ENCODE data around the gene SHQ1. TPM values are rescaled to one million over a fixed set of nuclear protein-coding genes. Genes with fewer than 3 reads are reported as not detected.

SHQ1 gene
- total and polyA plus RNA-seq, 9 donors: 6.6 to 30.0 (median 14.8) TPM

- TF ChIP-seq CTCF (IDR thresholded peaks at IDR 0.05) (no peak), POLR2A (IDR thresholded peaks at IDR 0.05) (no peak), EP300 (IDR thresholded peaks at IDR 0.05) (no peak)
- intact Hi-C loops (cut with DNase I): loop anchor here in 2 of 4 donors (10.0 kb wide), 3 partner anchors 209 to 239 kb away; no protein-coding TSS in a partner anchor
These were observed 2.1 kb downstream of the SHQ1 start for GRCh38 chr3:72846166-72846565.

GRCh38 chr3:72844436-72844993 is 3.7 kb downstream of the SHQ1 start:
- TF ChIP-seq CTCF (IDR thresholded peaks at IDR 0.05) (no peak), POLR2A (IDR thresholded peaks at IDR 0.05) (no peak), EP300 (IDR thresholded peaks at IDR 0.05) (no peak)
- no peak overlapping the region for H3K27ac ChIP-seq
- no peak overlapping the region for H3K4me3 ChIP-seq
- no peak for DNase-seq
- intact Hi-C loops (cut with DNase I): loop anchor here in 2 of 4 donors (10.0 kb wide), 3 partner anchors 210 to 240 kb away; no protein-coding TSS in a partner anchor
- H3K27me3 ChIP-seq: no peaks in the 10 kb centered on the region
- H3K36me3 ChIP-seq: no peaks in the 10 kb centered on the region
- peaks cover 6% of the 10 kb centered on the region for H3K4me1 ChIP-seq (ENCODE audit: insufficient read depth)
- H3K9me3 ChIP-seq: no peaks in the 10 kb centered on the region
- WGBS, 3 donors: 86 to 92% (median 86%) methylated on average over 1 of the region's 1 CpG

More at GRCh38 chr3:72846166-72846565, 2.1 kb downstream of the SHQ1 start:
- no peaks in the 10 kb centered on the region for H3K27me3 ChIP-seq
- WGBS, 3 donors: 93 to 95% (median 95%) methylated on average over 10 of the region's 10 CpGs
- no peak for DNase-seq
- H3K36me3 ChIP-seq: no peaks in the 10 kb centered on the region
- H3K27ac ChIP-seq: no peak overlapping the region
- peaks cover 6% of the 10 kb centered on the region for H3K4me1 ChIP-seq (ENCODE audit: insufficient read depth)
- no peak overlapping the region for H3K4me3 ChIP-seq
- H3K9me3 ChIP-seq: no peaks in the 10 kb centered on the region

- no peaks in the 10 kb centered on the region for H3K36me3 ChIP-seq
- DNase-seq: no peak
- H3K27ac ChIP-seq: no peak overlapping the region
- H3K9me3 ChIP-seq: no peaks in the 10 kb centered on the region
- no peak overlapping the region for H3K4me3 ChIP-seq
- intact Hi-C loops (cut with DNase I): no loop called here
- H3K27me3 ChIP-seq: no peaks in the 10 kb centered on the region
- H3K4me1 ChIP-seq (ENCODE audit: insufficient read depth): no peaks in the 10 kb centered on the region
- TF ChIP-seq CTCF (IDR thresholded peaks at IDR 0.05) (no peak), EP300 (IDR thresholded peaks at IDR 0.05) (no peak), POLR2A (IDR thresholded peaks at IDR 0.05) (no peak)
- 94 to 95% (median 94%) methylated on average over 3 of the region's 3 CpGs for WGBS, 3 donors
These were observed 9.2 kb downstream of the SHQ1 start for GRCh38 chr3:72839057-72839456.

- Histone ChIP-seq H3K36me3 (no peaks in the 10 kb centered on the region), H3K27me3 (no peaks in the 10 kb centered on the region), H3K9me3 (no peaks in the 10 kb centered on the region), H3K4me1 (ENCODE audit: insufficient read depth) (no peaks in the 10 kb centered on the region), H3K4me3 (no peak overlapping the region), H3K27ac (no peak overlapping the region)
- TF ChIP-seq EP300 (IDR thresholded peaks at IDR 0.05) (no peak), CTCF (IDR thresholded peaks at IDR 0.05) (no peak), POLR2A (IDR thresholded peaks at IDR 0.05) (no peak)
- intact Hi-C loops (cut with DNase I): no loop called here
- peak in 1 of 5 donors; percentile 25 for DNase-seq
- WGBS, 3 donors: 81 to 86% (median 82%) methylated on average over 3 of the region's 3 CpGs
These were observed 11.3 kb downstream of the SHQ1 start for GRCh38 chr3:72836923-72837322.
